HFFc6 (cell line): Measurements from ENCODE around the gene MTRF1L. TPM values are rescaled to one million over a fixed set of nuclear protein-coding genes. Genes with fewer than 3 reads are reported as not detected.

ENCODE experiments used
- DNase-seq: peaks from one replicate; pipeline ENCODE4 v3.0.0-alpha.2; 2018
- H3K27ac Mint-ChIP-seq: 2 replicates; pipeline ENCODE4 v1.8.0; 2020; ENCODE audit warnings: mild to moderate bottlenecking, mixed read lengths
- H3K27me3 Mint-ChIP-seq: 2 replicates; pipeline ENCODE4 v1.8.0; 2021; ENCODE audit warnings: mild to moderate bottlenecking, moderate library complexity, mixed read lengths; ENCODE audit not compliant: insufficient read depth
- H3K36me3 Mint-ChIP-seq: 2 replicates; pipeline ENCODE4 v1.8.0; 2021; ENCODE audit warnings: low read depth, mixed read lengths
- H3K4me1 Mint-ChIP-seq: 2 replicates; pipeline ENCODE4 v1.8.0; 2020; ENCODE audit warnings: low read depth, mixed read lengths
- H3K4me3 Mint-ChIP-seq: 2 replicates; pipeline ENCODE4 v1.8.0; 2020; ENCODE audit warnings: mild to moderate bottlenecking, moderate library complexity, mixed read lengths
- H3K9me3 Mint-ChIP-seq: 2 replicates; pipeline ENCODE4 v1.8.0; 2020; ENCODE audit warnings: mild to moderate bottlenecking, mixed read lengths
- total RNA-seq, 6 experiments: library from RNA; stranded (reverse); fragmentation: NEBNext Ultra II Directional; extraction: Animal tissue kit (Norgen Biotek cat#: 25700); gene quantifications; 2 replicates in 1 of 6; 3 replicates in 5 of 6; pipeline ENCODE4 v1.2.3, GENCODE V29; 2021
- TF ChIP-seq, protein P1 (sequence below): fragments of 200-600 bp; sonication (generic); IDR thresholded peaks from 2 replicates; pipeline ENCODE4 v1.5.0; 2021; ENCODE audit warnings: antibody characterized with exemption, mild to moderate bottlenecking

MTRF1L gene
- total RNA-seq, 6 experiments from 2014 or later, result 25.1 to 33.4 (median 28.0) TPM

DNA sequence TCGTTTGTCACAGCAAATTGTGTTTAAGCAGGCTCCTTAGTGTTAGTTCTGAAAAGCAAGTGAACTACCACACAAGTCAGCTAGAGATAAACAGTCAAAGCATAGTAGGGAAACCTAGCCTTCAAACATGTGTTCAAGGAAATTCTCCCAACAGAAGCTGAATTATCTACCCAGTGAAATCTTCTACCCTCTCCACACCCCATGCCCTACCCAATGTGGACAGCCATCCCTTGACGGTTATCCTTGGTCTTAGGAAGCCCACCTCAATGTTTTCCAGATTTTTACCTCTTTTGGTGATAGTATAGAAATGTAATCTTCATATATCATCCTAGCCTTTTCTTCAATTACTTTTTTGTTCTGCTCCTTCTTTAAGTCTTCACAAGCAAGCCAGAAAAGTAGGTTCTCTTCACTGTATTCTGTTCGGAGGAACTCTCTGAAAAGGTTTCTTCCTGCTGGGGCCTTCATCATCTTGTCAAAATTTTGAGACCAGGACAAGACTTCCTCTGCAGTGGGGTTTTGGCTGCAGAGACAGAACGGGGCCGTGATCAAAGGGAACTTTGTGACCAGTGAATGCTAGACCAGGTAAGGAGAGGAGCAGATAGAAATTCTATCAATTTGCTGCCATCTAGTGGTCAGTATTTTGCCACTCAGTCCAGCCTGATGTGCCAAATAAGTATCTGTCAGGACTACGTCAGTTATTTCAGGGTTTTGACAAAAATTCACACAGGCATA is 21.6 kb upstream of the MTRF1L start:
- Mint-ChIP-seq H3K27ac (no peak overlapping the region), H3K4me1 (peaks cover 8% of the 10 kb centered on the region), H3K9me3 (no peaks in the 10 kb centered on the region), H3K4me3 (no peak overlapping the region), H3K27me3 (no peaks in the 10 kb centered on the region; the same call in 1 of the 2 replicates), H3K36me3 (no peaks in the 10 kb centered on the region)
- DNase-seq, result peak; percentile 17
- TF ChIP-seq, protein P1, sequence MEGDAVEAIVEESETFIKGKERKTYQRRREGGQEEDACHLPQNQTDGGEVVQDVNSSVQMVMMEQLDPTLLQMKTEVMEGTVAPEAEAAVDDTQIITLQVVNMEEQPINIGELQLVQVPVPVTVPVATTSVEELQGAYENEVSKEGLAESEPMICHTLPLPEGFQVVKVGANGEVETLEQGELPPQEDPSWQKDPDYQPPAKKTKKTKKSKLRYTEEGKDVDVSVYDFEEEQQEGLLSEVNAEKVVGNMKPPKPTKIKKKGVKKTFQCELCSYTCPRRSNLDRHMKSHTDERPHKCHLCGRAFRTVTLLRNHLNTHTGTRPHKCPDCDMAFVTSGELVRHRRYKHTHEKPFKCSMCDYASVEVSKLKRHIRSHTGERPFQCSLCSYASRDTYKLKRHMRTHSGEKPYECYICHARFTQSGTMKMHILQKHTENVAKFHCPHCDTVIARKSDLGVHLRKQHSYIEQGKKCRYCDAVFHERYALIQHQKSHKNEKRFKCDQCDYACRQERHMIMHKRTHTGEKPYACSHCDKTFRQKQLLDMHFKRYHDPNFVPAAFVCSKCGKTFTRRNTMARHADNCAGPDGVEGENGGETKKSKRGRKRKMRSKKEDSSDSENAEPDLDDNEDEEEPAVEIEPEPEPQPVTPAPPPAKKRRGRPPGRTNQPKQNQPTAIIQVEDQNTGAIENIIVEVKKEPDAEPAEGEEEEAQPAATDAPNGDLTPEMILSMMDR, result peak; percentile 92

DNA sequence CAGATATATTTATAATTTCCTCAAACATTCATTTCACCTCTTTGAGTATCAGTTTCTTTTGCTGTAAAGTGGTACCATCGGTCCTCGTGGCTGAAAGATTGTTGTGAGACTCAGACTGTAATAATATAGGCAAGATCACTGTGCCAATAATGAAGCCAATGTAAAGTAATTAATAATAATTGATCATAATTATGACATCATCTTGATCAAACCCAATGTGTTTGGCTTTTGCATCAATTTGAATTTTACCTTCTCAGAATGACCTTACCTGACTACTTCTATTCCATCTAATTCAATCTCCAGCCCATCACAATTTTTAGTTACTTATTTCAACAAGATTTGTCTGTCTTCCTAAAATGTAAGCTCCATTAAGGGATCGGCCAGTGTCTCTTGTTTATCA is 15.8 kb upstream of the MTRF1L start:
- Mint-ChIP-seq H3K27ac (no peak overlapping the region), H3K4me3 (no peak overlapping the region), H3K9me3 (no peaks in the 10 kb centered on the region), H3K27me3 (no peaks in the 10 kb centered on the region; the same call in 1 of the 2 replicates), H3K4me1 (no peaks in the 10 kb centered on the region), H3K36me3 (no peaks in the 10 kb centered on the region)
- TF ChIP-seq, protein P1, result no peak
- DNase-seq, result no peak

DNA sequence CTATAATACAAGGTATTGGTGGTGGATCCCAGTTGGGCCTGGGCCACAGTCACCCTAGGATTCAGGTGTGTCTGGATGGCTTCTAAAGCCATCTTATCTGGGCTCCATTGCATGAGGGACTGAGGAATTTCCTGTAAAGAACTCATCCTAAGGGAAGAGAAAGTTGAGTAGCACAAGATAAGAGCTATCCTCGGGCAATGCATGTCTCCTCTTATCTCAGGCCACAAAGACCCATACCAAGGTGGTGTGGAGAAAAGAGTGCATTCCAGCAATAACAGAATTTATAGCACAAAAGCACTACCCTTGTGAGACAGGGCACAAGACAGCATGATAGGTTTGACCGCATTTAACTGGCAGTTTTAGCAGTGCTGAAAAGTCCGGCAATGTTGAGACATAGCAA is 14.3 kb upstream of the MTRF1L start:
- no peaks in the 10 kb centered on the region for H3K9me3 Mint-ChIP-seq
- no peaks in the 10 kb centered on the region for H3K27me3 Mint-ChIP-seq
- TF ChIP-seq, protein P1, result no peak
- H3K27ac Mint-ChIP-seq, result no peak overlapping the region
- H3K36me3 Mint-ChIP-seq, result no peaks in the 10 kb centered on the region
- H3K4me3 Mint-ChIP-seq, result no peak overlapping the region
- DNase-seq, result no peak
- H3K4me1 Mint-ChIP-seq, result no peaks in the 10 kb centered on the region

- Mint-ChIP-seq H3K9me3 (no peaks in the 10 kb centered on the region), H3K36me3 (no peaks in the 10 kb centered on the region), H3K27me3 (no peaks in the 10 kb centered on the region), H3K4me3 (no peak overlapping the region), H3K27ac (no peak overlapping the region), H3K4me1 (no peaks in the 10 kb centered on the region)
- TF ChIP-seq, protein P1, result no peak
- DNase-seq, result no peak
Measured at GRCh38 chr6:153015094-153015640, 12.7 kb upstream of the MTRF1L start.

DNA sequence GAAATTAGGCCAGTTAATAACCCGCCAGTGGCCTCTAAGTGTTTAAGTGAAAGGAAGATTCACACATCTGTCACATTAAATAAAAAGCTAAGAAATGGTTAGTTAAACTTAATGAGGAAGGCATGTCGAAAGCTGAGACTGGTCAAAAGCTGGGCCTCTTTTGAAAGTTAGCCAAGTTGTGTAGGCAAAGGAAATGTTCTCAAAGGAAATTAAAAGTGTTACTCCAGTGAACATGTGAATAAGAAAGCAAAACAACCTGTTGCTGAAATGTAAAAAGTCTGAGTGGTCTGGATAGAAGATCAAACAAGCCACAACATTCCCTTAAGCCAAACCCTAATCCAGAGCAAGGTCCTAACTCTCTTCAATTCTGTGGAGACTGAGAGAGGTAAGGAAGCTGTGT is 10.9 kb upstream of the MTRF1L start:
- DNase-seq, result no peak
- H3K9me3 Mint-ChIP-seq, result no peaks in the 10 kb centered on the region
- no peak overlapping the region for H3K27ac Mint-ChIP-seq
- no peak overlapping the region for H3K4me3 Mint-ChIP-seq
- H3K4me1 Mint-ChIP-seq, result no peaks in the 10 kb centered on the region
- no peaks in the 10 kb centered on the region for H3K36me3 Mint-ChIP-seq
- no peaks in the 10 kb centered on the region for H3K27me3 Mint-ChIP-seq
- TF ChIP-seq, protein P1, result no peak
